ENCODE measurements around the gene CDH20. TPM values are rescaled to one million over a fixed set of nuclear protein-coding genes. Genes with fewer than 3 reads are reported as not detected.

Gene CDH20
- total RNA-seq, 1 experiment from 2014 or later: not detected

GRCh38 chr18:61574665-61575064, 241.4 kb downstream of the CDH20 start:
- no peaks in the 10 kb centered on the region for H3K79me2 ChIP-seq (ENCODE audit: insufficient read depth, low read length)
- CTCF ChIA-PET: no interaction called here
- no peak overlapping the region for H3K9ac ChIP-seq (ENCODE audit: low read length)
- no TSS peak for BruUV-seq (replicated peaks)
- no peaks in the 10 kb centered on the region for H3K9me2 ChIP-seq (ENCODE audit: insufficient read depth)
- TF ChIP-seq SP1 (IDR thresholded peaks at IDR 0.05; ENCODE audit: low read depth) (no peak), ZFX (IDR thresholded peaks at IDR 0.05) (no peak), SIN3A (IDR thresholded peaks at IDR 0.05; ENCODE audit: low read depth) (no peak), POLR2AphosphoS5 (IDR thresholded peaks at IDR 0.05; ENCODE audit: low read depth, low read length) (no peak), EZH2phosphoT487 (IDR thresholded peaks at IDR 0.05; ENCODE audit: borderline replicate concordance) (no peak), YY1 (IDR thresholded peaks at IDR 0.05; ENCODE audit: extremely low read depth, insufficient replicate concordance, low read depth, low read length) (no peak), RAD21 (IDR thresholded peaks at IDR 0.05; ENCODE audit: low read depth) (no peak), SRF (IDR thresholded peaks at IDR 0.05; ENCODE audit: low read depth) (no peak), CEBPB (IDR thresholded peaks at IDR 0.05; ENCODE audit: low read depth) (no peak), ATF3 (IDR thresholded peaks at IDR 0.05) (no peak)
- H3K9me3 ChIP-seq (ENCODE audit: control insufficient read depth in 1 of 2, insufficient read depth in 1 of 2, low read depth in 1 of 2, low read length in 2 of 2): no peaks in the 10 kb centered on the region; a peak in 1 of 4 replicates
- no peak for DNase-seq (ENCODE audit: low read depth, low spot score)
- no peak overlapping the region for H3K4me3 ChIP-seq (replicated peaks in 1 of 2; ENCODE audit: low read depth in 1 of 2, low read length in 2 of 2)
- no peak overlapping the region for H2AFZ ChIP-seq (ENCODE audit: low read depth, low read length, poor library complexity, severe bottlenecking)
- H3K4me1 ChIP-seq (ENCODE audit: control insufficient read depth in 1 of 2, insufficient read depth in 2 of 2, low read length in 2 of 2): no peaks in the 10 kb centered on the region
- no peaks in the 10 kb centered on the region for H3K36me3 ChIP-seq (ENCODE audit: control insufficient read depth in 1 of 2, insufficient read depth in 2 of 2, low read length in 2 of 2)
- ATAC-seq: no peak
- RAD21 ChIA-PET (ENCODE audit: low non-redundant PET in 1 of 2, low total read pairs in 2 of 2, uncharacterized antibody in 2 of 2, unreplicated experiment in 2 of 2): no interaction called here
- no peaks in the 10 kb centered on the region for H3K27me3 ChIP-seq (ENCODE audit: insufficient read depth, low read length)
- no peak overlapping the region for H3K4me2 ChIP-seq (ENCODE audit: low read length)
- POLR2A ChIA-PET: no interaction called here
- no peak overlapping the region for H3K27ac ChIP-seq (ENCODE audit: low read depth, low read length)
- H4K20me1 ChIP-seq (ENCODE audit: insufficient read depth): no peaks in the 10 kb centered on the region
- intact Hi-C loops (cut with micrococcal nuclease): no loop called here

DNA sequence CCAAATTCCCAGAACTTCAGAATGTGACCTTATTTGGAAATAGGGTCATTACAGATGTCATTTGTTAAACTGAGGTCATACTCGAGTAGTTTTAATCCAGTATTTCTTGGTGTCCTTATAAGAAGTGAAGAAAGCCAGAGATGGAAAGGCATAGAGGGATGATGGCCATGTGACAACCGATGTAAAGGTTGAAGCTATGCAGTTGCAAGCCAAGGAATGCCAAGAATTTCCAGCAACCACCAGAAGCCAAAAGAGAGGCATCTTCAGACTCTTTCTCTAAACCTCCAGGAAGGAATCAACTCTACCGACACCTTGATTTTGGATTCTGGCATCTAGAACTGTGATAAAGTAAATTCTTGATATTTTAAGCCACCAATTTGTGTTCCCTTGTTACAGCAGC, 242.2 kb downstream of the CDH20 start:
- Histone ChIP-seq H3K27me3 (ENCODE audit: insufficient read depth, low read length) (no peaks in the 10 kb centered on the region), H3K36me3 (ENCODE audit: control insufficient read depth in 1 of 2, insufficient read depth in 2 of 2, low read length in 2 of 2) (no peaks in the 10 kb centered on the region), H3K4me1 (ENCODE audit: control insufficient read depth in 1 of 2, insufficient read depth in 2 of 2, low read length in 2 of 2) (no peaks in the 10 kb centered on the region), H2AFZ (ENCODE audit: low read depth, low read length, poor library complexity, severe bottlenecking) (no peak overlapping the region), H3K9me2 (ENCODE audit: insufficient read depth) (no peaks in the 10 kb centered on the region), H3K27ac (ENCODE audit: low read depth, low read length) (no peak overlapping the region), H3K79me2 (ENCODE audit: insufficient read depth, low read length) (no peaks in the 10 kb centered on the region), H3K9me3 (ENCODE audit: control insufficient read depth in 1 of 2, insufficient read depth in 1 of 2, low read depth in 1 of 2, low read length in 2 of 2) (no peaks in the 10 kb centered on the region; a peak in 1 of 4 replicates), H3K4me2 (ENCODE audit: low read length) (no peak overlapping the region), H3K9ac (ENCODE audit: low read length) (no peak overlapping the region), H4K20me1 (ENCODE audit: insufficient read depth) (no peaks in the 10 kb centered on the region), H3K4me3 (replicated peaks in 1 of 2; ENCODE audit: low read depth in 1 of 2, low read length in 2 of 2) (no peak overlapping the region)
- POLR2A ChIA-PET: no interaction called here
- BruUV-seq (replicated peaks): no TSS peak
- ATAC-seq (no peak), DNase-seq (ENCODE audit: low read depth, low spot score) (no peak)
- CTCF ChIA-PET: no interaction called here
- intact Hi-C loops (cut with micrococcal nuclease): no loop called here
- RAD21 ChIA-PET (ENCODE audit: low non-redundant PET in 1 of 2, low total read pairs in 2 of 2, uncharacterized antibody in 2 of 2, unreplicated experiment in 2 of 2): no interaction called here
- TF ChIP-seq ZNF274 (IDR thresholded peaks at IDR 0.05; ENCODE audit: low read depth, low read length): no peak
- no peak for TF ChIP-seq RAD21 (IDR thresholded peaks at IDR 0.05; ENCODE audit: low read depth)
- no peak for TF ChIP-seq POLR2A (IDR thresholded peaks at IDR 0.05; ENCODE audit: borderline replicate concordance, extremely low read depth, insufficient read depth, insufficient read length)
- TF ChIP-seq, protein P1, sequence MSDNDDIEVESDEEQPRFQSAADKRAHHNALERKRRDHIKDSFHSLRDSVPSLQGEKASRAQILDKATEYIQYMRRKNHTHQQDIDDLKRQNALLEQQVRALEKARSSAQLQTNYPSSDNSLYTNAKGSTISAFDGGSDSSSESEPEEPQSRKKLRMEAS (IDR thresholded peaks at IDR 0.05): no peak
- no peak for TF ChIP-seq EZH2 (IDR thresholded peaks at IDR 0.05)
- TF ChIP-seq REST (IDR thresholded peaks at IDR 0.05; ENCODE audit: low read depth): no peak
- no peak for TF ChIP-seq ATF3 (IDR thresholded peaks at IDR 0.05)
- TF ChIP-seq YY1 (IDR thresholded peaks at IDR 0.05; ENCODE audit: extremely low read depth, insufficient replicate concordance, low read depth, low read length): no peak
- no peak for TF ChIP-seq EZH2phosphoT487 (IDR thresholded peaks at IDR 0.05; ENCODE audit: borderline replicate concordance)
- TF ChIP-seq FOSL1 (IDR thresholded peaks at IDR 0.05; ENCODE audit: low read depth): no peak
- no peak for TF ChIP-seq ZFX (IDR thresholded peaks at IDR 0.05)
- no peak for TF ChIP-seq ELF1 (IDR thresholded peaks at IDR 0.05; ENCODE audit: borderline replicate concordance, low read depth)
- TF ChIP-seq TCF7L2 (IDR thresholded peaks at IDR 0.05; ENCODE audit: borderline replicate concordance, extremely low read depth, insufficient read depth, insufficient read length): no peak
- TF ChIP-seq EGR1 (IDR thresholded peaks at IDR 0.05; ENCODE audit: low read depth): no peak
- no peak for TF ChIP-seq SP1 (IDR thresholded peaks at IDR 0.05; ENCODE audit: low read depth)
